Osteoblast (primary cell): Measurements from ENCODE around the gene STRIP2. TPM values are rescaled to one million over a fixed set of nuclear protein-coding genes. Genes with fewer than 3 reads are reported as not detected.

Source experiments
- DNase-seq: peaks from one replicate; pipeline ENCODE4 v3.0.0; 2011; ENCODE audit warnings: low spot score, mixed read lengths; ENCODE audit not compliant: insufficient read length; ENCODE audit errors: missing footprints
- H2AFZ ChIP-seq: 2 replicates; pipeline ENCODE4 v1.6.0; 2011; ENCODE audit warnings: mild to moderate bottlenecking, low read length
- H3K27ac ChIP-seq: 2 replicates; pipeline ENCODE4 v1.5.1; 2011; ENCODE audit warnings: mild to moderate bottlenecking, low read depth, low read length, moderate library complexity
- H3K27me3 ChIP-seq: 2 replicates; pipeline ENCODE4 v1.6.0; 2012; ENCODE audit warnings: mild to moderate bottlenecking, control low read depth, inconsistent platforms, low read length, moderate library complexity; ENCODE audit not compliant: insufficient read depth
- H3K36me3 ChIP-seq: 2 replicates; pipeline ENCODE4 v1.5.1; 2011; ENCODE audit warnings: mild to moderate bottlenecking, low read length, control low read depth, moderate library complexity; ENCODE audit not compliant: insufficient read depth
- H3K4me1 ChIP-seq: 2 replicates; pipeline ENCODE4 v1.5.1; 2011; ENCODE audit warnings: mild to moderate bottlenecking, low read length, control low read depth, moderate library complexity; ENCODE audit not compliant: insufficient read depth
- H3K4me2 ChIP-seq: 2 replicates; pipeline ENCODE4 v1.6.0; 2011; ENCODE audit warnings: mild to moderate bottlenecking, low read length; ENCODE audit not compliant: insufficient read depth
- H3K4me3 ChIP-seq: fragments of 200-600 bp; sonication (generic); 3 replicates; pipeline ENCODE4 v1.5.1; 2012; ENCODE audit warnings: mild to moderate bottlenecking, low read length, inconsistent platforms; ENCODE audit not compliant: insufficient read depth
- H3K79me2 ChIP-seq: 2 replicates; pipeline ENCODE4 v1.6.0; 2012; ENCODE audit warnings: mild to moderate bottlenecking, low read length, control low read depth, inconsistent platforms; ENCODE audit not compliant: insufficient read depth
- H3K9me3 ChIP-seq: 2 replicates; pipeline ENCODE4 v1.5.1; 2011; ENCODE audit warnings: low read depth, low read length, control low read depth
- H4K20me1 ChIP-seq: 2 replicates; pipeline ENCODE4 v1.6.0; 2012; ENCODE audit warnings: mild to moderate bottlenecking, low read length, control low read depth; ENCODE audit not compliant: insufficient read depth
- CTCF ChIP-seq: IDR thresholded peaks from 2 replicates; pipeline ENCODE4 v1.5.1; 2011; ENCODE audit warnings: mild to moderate bottlenecking, low read depth, low read length, moderate library complexity; ENCODE audit errors: extremely low read depth
- small RNA-seq: library from RNA; depleted of rRNA; stranded (forward); fragments of <200 nt; gene quantifications from one replicate; pipeline ENCODE3, GENCODE V24; 2012
- total RNA-seq: library from RNA; depleted of rRNA; stranded (reverse); fragments of >200 nt; gene quantifications from 2 replicates; pipeline ENCODE4 v1.2.3, GENCODE V29; 2012

The STRIP2 gene
- total RNA-seq, 1 donor: 8.3 TPM

GRCh38 chr7:129535896-129536295, 101.7 kb downstream of the STRIP2 start:
- H3K4me2 ChIP-seq: no peak overlapping the region
- H3K4me1 ChIP-seq: no peaks in the 10 kb centered on the region
- no peaks in the 10 kb centered on the region for H3K36me3 ChIP-seq
- H2AFZ ChIP-seq: no peak overlapping the region
- no peaks in the 10 kb centered on the region for H4K20me1 ChIP-seq
- TF ChIP-seq CTCF: no peak
- no peaks in the 10 kb centered on the region for H3K9me3 ChIP-seq
- H3K27ac ChIP-seq: no peak overlapping the region
- H3K27me3 ChIP-seq: no peaks in the 10 kb centered on the region
- no peak for DNase-seq
- no peak overlapping the region for H3K4me3 ChIP-seq
- no peaks in the 10 kb centered on the region for H3K79me2 ChIP-seq

GRCh38 chr7:129536323-129536722, 102.1 kb downstream of the STRIP2 start:
- H3K4me2 ChIP-seq: no peak overlapping the region
- H3K4me1 ChIP-seq: no peaks in the 10 kb centered on the region
- no peaks in the 10 kb centered on the region for H3K79me2 ChIP-seq
- no peaks in the 10 kb centered on the region for H3K9me3 ChIP-seq
- TF ChIP-seq CTCF: no peak
- H4K20me1 ChIP-seq: no peaks in the 10 kb centered on the region
- no peak overlapping the region for H2AFZ ChIP-seq
- no peaks in the 10 kb centered on the region for H3K36me3 ChIP-seq
- H3K27ac ChIP-seq: no peak overlapping the region
- DNase-seq: peak; percentile 52
- H3K27me3 ChIP-seq: no peaks in the 10 kb centered on the region
- H3K4me3 ChIP-seq: no peak overlapping the region

Small RNAs within 50 kb of the gene (small RNA-seq; reads per million reads assigned to genes)
- gene AC009244.1 (not detected), gene RNU1-72P (not detected), gene SNRPGP3 (not detected)

Other genes with a start within 250 kb of the STRIP2 start
- gene SMO, start 245.8 kb upstream of the STRIP2 start, total RNA-seq: 19.9 and 23.9 TPM in 2 replicates
- gene AHCYL2, start 209.4 kb upstream of the STRIP2 start, total RNA-seq: 10.1 and 11.2 TPM in 2 replicates
- gene SMKR1, start 68.1 kb downstream of the STRIP2 start, total RNA-seq: 0.72 and 0.88 TPM in 2 replicates
- gene NRF1, start 177.3 kb downstream of the STRIP2 start, total RNA-seq: 14.1 and 14.8 TPM in 2 replicates